ENCODE results near the gene UBB. TPM values are rescaled to one million over a fixed set of nuclear protein-coding genes. Genes with fewer than 3 reads are reported as not detected.
"Not testable (repeated sequence)": the region's sequence is repeated elsewhere in the genome, so short reads cannot be mapped to it uniquely, and the experiment has no call there.

The UBB gene
- total RNA-seq, 1 donor from 2014 or later, result 1,031 TPM

DNA sequence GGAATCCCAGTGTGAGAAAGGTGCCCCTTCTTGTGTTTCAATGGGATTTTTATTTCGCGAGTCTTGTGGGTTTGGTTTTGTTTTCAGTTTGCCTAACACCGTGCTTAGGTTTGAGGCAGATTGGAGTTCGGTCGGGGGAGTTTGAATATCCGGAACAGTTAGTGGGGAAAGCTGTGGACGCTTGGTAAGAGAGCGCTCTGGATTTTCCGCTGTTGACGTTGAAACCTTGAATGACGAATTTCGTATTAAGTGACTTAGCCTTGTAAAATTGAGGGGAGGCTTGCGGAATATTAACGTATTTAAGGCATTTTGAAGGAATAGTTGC, 567 bp downstream of the UBB start:
- no peaks in the 10 kb centered on the region for H3K9me3 Mint-ChIP-seq
- peaks cover 49% of the 10 kb centered on the region for H3K4me1 Mint-ChIP-seq
- ChIA-PET CTCF (interaction anchor here (1.8 to 4.0 kb wide), 3 partner anchors 17 to 46 kb away, joined by 8 to 20 read pairs (median 8); partner anchors contain the start of gene TRPV2), POLR2A (interaction anchor here (0.7 to 4.1 kb wide), 12 partner anchors 11 to 382 kb away, joined by 3 to 105 read pairs (median 14); partner anchors contain the start of genes CENPV, NCOR1, PIGL and TRPV2)
- peak overlapping the region; percentile 97 for H3K27ac Mint-ChIP-seq
- TF ChIP-seq, protein P1, sequence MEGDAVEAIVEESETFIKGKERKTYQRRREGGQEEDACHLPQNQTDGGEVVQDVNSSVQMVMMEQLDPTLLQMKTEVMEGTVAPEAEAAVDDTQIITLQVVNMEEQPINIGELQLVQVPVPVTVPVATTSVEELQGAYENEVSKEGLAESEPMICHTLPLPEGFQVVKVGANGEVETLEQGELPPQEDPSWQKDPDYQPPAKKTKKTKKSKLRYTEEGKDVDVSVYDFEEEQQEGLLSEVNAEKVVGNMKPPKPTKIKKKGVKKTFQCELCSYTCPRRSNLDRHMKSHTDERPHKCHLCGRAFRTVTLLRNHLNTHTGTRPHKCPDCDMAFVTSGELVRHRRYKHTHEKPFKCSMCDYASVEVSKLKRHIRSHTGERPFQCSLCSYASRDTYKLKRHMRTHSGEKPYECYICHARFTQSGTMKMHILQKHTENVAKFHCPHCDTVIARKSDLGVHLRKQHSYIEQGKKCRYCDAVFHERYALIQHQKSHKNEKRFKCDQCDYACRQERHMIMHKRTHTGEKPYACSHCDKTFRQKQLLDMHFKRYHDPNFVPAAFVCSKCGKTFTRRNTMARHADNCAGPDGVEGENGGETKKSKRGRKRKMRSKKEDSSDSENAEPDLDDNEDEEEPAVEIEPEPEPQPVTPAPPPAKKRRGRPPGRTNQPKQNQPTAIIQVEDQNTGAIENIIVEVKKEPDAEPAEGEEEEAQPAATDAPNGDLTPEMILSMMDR (IDR thresholded peaks at IDR 0.05), result no peak
- H3K36me3 Mint-ChIP-seq (ENCODE audit: low read depth), result peaks cover 41% of the 10 kb centered on the region
- intact Hi-C loops (cut with micrococcal nuclease), result loop anchor here (1.0 to 10.0 kb wide), 8 partner anchors 18 to 603 kb away; partner anchors contain the start of gene CENPV
- DNase-seq (no peak), ATAC-seq (ENCODE audit: low read depth) (peak; percentile 5)
- peak overlapping the region; percentile 97 for H3K4me3 Mint-ChIP-seq
- H3K27me3 Mint-ChIP-seq, result no peaks in the 10 kb centered on the region

DNA sequence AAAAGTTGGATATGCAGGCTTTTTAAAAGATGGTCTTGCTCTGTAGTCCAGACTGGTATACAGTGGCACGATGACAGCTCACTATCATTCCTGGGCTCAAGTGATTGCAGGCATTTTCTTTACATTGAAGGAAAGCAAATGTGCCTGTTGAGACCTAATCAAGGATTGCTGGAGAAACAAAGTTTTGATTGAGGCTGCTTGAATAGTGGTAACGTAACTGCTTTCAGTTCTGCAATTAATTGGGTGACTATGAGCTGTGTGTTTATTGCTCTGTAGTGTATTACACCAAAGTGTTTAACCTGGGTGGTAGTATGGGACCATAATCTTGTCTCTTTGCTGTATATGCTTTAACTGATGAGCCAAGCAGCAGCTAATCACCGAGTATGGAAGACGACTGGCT, 2.3 kb downstream of the UBB start:
- Mint-ChIP-seq H3K27me3 (no peaks in the 10 kb centered on the region), H3K4me1 (peaks cover 58% of the 10 kb centered on the region), H3K4me3 (peak overlapping the region; percentile 97), H3K36me3 (ENCODE audit: low read depth) (peaks cover 41% of the 10 kb centered on the region), H3K27ac (peak overlapping the region; percentile 73), H3K9me3 (no peaks in the 10 kb centered on the region)
- DNase-seq (no peak), ATAC-seq (ENCODE audit: low read depth) (no peak)
- ChIA-PET POLR2A (interaction anchor here (0.6 to 4.1 kb wide), 5 partner anchors 32 to 206 kb away, joined by 3 to 80 read pairs (median 12); partner anchors contain the start of genes NCOR1 and TRPV2), CTCF (interaction anchor here (0.9 to 4.1 kb wide), 4 partner anchors 19 to 95 kb away, joined by 4 to 22 read pairs (median 14); partner anchors contain the start of gene TRPV2)
- TF ChIP-seq, protein P1 (IDR thresholded peaks at IDR 0.05), result no peak
- intact Hi-C loops (cut with micrococcal nuclease), result loop anchor here (5.0 to 10.0 kb wide), 2 partner anchors 204 to 602 kb away; no protein-coding TSS in a partner anchor

DNA sequence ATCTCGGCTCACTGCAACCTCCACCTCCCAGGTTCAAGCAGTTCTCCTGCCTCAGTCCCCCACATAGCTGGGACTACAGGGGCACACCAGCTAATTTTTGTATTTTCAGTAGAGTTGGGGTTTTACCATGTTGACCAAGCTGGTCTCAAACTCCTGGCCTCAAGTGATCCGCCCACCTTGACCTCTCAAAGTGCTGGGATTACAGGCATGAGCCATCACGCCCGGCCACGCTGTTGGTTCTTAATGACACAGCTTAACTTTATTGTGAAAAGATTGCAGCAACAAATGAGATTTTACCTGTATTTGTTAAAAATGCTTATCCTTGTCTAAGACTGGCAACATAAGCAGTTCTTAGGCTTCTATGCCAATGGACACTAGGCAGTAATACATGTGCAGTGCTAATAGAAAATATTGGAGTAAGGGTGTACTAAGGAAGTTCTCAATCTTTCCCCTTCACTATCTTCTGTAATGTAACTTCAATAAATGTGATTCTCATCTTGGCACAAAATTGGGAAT, 2.9 kb downstream of the UBB start:
- DNase-seq (no peak), ATAC-seq (ENCODE audit: low read depth) (no peak)
- Mint-ChIP-seq H3K27ac (peak overlapping the region; percentile 73), H3K4me3 (peak overlapping the region; percentile 48), H3K9me3 (no peaks in the 10 kb centered on the region), H3K27me3 (no peaks in the 10 kb centered on the region), H3K36me3 (ENCODE audit: low read depth) (peaks cover 41% of the 10 kb centered on the region), H3K4me1 (peaks cover 58% of the 10 kb centered on the region)
- TF ChIP-seq, protein P1 (IDR thresholded peaks at IDR 0.05), result no peak
- CTCF ChIA-PET, result interaction anchor here (0.9 to 4.1 kb wide), 4 partner anchors 20 to 96 kb away, joined by 4 to 22 read pairs (median 14); partner anchors contain the start of gene TRPV2
- intact Hi-C loops (cut with micrococcal nuclease), result loop anchor here (5.0 to 10.0 kb wide), 2 partner anchors 203 to 601 kb away; no protein-coding TSS in a partner anchor
- POLR2A ChIA-PET, result interaction anchor here (0.6 to 4.1 kb wide), 4 partner anchors 32 to 206 kb away, joined by 3 to 80 read pairs (median 11); partner anchors contain the start of gene TRPV2

DNA sequence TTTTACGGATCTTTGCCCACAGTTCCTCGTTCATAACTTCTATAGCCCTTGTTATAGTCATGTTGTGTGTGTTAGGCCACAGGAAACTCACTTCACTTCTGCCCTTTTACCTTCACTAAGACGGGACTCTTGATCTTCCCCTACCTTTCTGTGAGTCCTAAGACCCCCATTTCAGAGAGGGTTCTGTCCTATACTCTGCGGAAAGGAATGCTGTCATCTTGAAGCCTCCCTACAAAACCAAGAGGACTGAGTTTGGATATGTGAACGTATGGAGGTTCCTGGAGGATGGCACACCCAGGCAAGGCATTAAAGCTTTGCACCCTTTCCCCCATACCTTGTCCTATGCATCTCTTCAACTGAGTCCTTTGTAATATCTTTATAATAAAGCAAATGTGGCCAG, 3.7 kb downstream of the UBB start:
- Mint-ChIP-seq H3K27me3 (no peaks in the 10 kb centered on the region), H3K4me3 (peak overlapping the region; percentile 48), H3K9me3 (no peaks in the 10 kb centered on the region), H3K4me1 (peaks cover 58% of the 10 kb centered on the region), H3K36me3 (ENCODE audit: low read depth) (peaks cover 41% of the 10 kb centered on the region), H3K27ac (peak overlapping the region; percentile 69)
- DNase-seq, result no peak
- intact Hi-C loops (cut with micrococcal nuclease), result loop anchor here (5.0 to 10.0 kb wide), 2 partner anchors 203 to 600 kb away; no protein-coding TSS in a partner anchor
- ChIA-PET CTCF (interaction anchor here (1.3 to 4.1 kb wide), 4 partner anchors 20 to 137 kb away, joined by 3 to 29 read pairs (median 14); partner anchors contain the start of gene TRPV2), POLR2A (interaction anchor here (2.2 kb wide), 1 partner anchor 54 kb away, joined by 9 read pairs; no protein-coding TSS in a partner anchor)
- no peak for ATAC-seq (ENCODE audit: low read depth)
- TF ChIP-seq, protein P1 (IDR thresholded peaks at IDR 0.05), result no peak

DNA sequence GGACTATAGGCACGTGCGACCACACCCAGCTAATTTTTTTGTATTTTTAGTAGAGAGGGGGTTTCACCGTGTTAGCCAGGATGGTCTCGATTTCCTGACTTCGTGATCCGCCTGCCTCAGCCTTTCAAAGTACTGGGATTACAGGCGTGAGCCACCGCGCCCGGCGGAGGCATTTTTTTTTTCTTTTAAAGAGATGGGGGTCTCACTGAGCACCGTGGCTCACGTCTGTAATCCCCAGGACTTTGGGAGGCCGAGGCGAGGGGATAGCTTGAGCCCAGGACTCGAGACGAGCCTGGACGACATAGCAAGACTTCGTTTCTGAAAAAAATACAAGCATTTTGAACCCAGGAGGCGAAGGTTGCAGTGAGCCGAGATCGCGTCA, 5.2 kb downstream of the UBB start:
- Mint-ChIP-seq H3K27ac (peak overlapping the region; percentile 41), H3K4me1 (peaks cover 51% of the 10 kb centered on the region), H3K4me3 (peak overlapping the region; percentile 84), H3K36me3 (ENCODE audit: low read depth) (peaks cover 34% of the 10 kb centered on the region)
- ChIA-PET CTCF (interaction anchor here (0.6 to 4.1 kb wide), 5 partner anchors 22 to 135 kb away, joined by 3 to 29 read pairs (median 7); partner anchors contain the start of gene TRPV2), POLR2A (interaction anchor here (0.6 to 2.2 kb wide), 5 partner anchors 22 to 95 kb away, joined by 3 to 9 read pairs (median 4); partner anchors contain the start of gene TRPV2)
- H3K27me3 Mint-ChIP-seq; DNase-seq; ATAC-seq (ENCODE audit: low read depth); H3K9me3 Mint-ChIP-seq: not testable (repeated sequence)
- intact Hi-C loops (cut with micrococcal nuclease), result loop anchor here (1.0 to 10.0 kb wide), 5 partner anchors 29 to 599 kb away; partner anchors contain the start of gene TRPV2

Measured in activated B cell treated with CpG ODN at 0.5 μM for 24 hours (primary cell).